Prostate gland (tissue), 2 donors: ENCODE measurements around the gene GPR31.
"Not testable (repeated sequence)": the region's sequence is repeated elsewhere in the genome, so short reads cannot be mapped to it uniquely, and the experiment has no call there.

ENCODE experiments used
- CTCF ChIP-seq, 4 experiments: fragments of 200-600 bp in 2 of 4; fragments of 450-650 bp in 2 of 4; sonication (generic) in 2 of 4; IDR thresholded peaks; 1 replicate in 3 of 4; 2 replicates in 1 of 4; pipeline ENCODE4 v1.5.1; 2016 to 2019; ENCODE audit warnings: antibody characterized with exemption in 4 of 4, mild to moderate bottlenecking in 2 of 4, moderate library complexity in 2 of 4
- POLR2AphosphoS5 ChIP-seq: sonication (generic); formaldehyde crosslinking; IDR thresholded peaks from one replicate; pipeline ENCODE4 v1.6.1; 2017; ENCODE audit warnings: antibody characterized with exemption

- not testable (repeated sequence) for TF ChIP-seq CTCF (IDR thresholded peaks at IDR 0.05); POLR2AphosphoS5
Observed at GRCh38 chr6:167202613-167203012, 44.8 kb upstream of the GPR31 start.
